Mononuclear cell (primary cell): ENCODE data around the gene ARSG. TPM values are rescaled to one million over a fixed set of nuclear protein-coding genes. Genes with fewer than 3 reads are reported as not detected.

Experiments used
- H3K27me3 ChIP-seq: 2 replicates; pipeline ENCODE4 v1.6.0; 2011; ENCODE audit warnings: low read length, control low read depth; ENCODE audit not compliant: insufficient read depth
- H3K4me1 ChIP-seq: 2 replicates; pipeline ENCODE4 v1.5.1; 2011; ENCODE audit warnings: mild to moderate bottlenecking, low read length, control low read depth; ENCODE audit not compliant: insufficient read depth
- H3K4me3 ChIP-seq: 2 replicates; pipeline ENCODE4 v1.5.1; 2011; ENCODE audit warnings: mild to moderate bottlenecking, low read length, moderate library complexity
- H3K9me3 ChIP-seq: 2 replicates; pipeline ENCODE4 v1.5.1; 2011; ENCODE audit warnings: low read depth, mild to moderate bottlenecking, control low read depth, low read length
- total RNA-seq: library from RNA; depleted of rRNA; stranded (reverse); fragments of >200 nt; gene quantifications from one replicate; pipeline ENCODE4 v1.2.3, GENCODE V29; 2012

ARSG gene
- total RNA-seq, 1 donor: 18.5 TPM

DNA sequence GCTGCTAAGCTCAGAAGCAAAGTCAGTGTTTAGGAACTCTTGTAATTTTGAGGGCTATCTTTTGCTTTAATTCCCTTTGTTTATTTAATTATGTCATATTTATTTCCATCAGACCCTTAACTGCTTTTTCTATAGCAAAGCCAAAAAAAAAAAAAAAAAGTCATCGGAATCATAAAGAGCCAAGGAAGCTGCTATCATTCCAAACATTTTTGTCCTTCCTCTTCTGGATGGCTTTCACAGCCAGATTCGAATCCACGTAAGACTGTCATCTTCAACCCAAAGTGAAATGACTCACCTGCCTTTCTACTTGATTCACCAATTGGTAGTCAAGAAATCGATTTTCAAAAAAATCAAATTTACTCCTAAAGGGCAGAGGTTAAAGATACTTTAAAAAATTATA, 127.6 kb downstream of the ARSG start:
- Histone ChIP-seq H3K9me3 (peaks cover 4% of the 10 kb centered on the region), H3K4me3 (no peak overlapping the region), H3K27me3 (no peaks in the 10 kb centered on the region), H3K4me1 (peaks cover 3% of the 10 kb centered on the region)

DNA sequence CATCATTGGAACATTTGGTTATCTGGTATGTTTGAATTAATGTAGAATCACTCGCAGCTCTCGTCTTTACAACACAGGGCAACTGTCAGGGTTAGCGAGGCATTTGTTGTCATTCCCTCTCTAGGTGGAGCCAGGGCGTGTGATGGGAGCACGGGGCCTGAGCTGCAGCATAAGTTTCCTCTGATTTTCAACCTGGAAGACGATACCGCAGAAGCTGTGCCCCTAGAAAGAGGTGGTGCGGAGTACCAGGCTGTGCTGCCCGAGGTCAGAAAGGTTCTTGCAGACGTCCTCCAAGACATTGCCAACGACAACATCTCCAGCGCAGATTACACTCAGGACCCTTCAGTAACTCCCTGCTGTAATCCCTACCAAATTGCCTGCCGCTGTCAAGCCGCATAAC, 128.8 kb downstream of the ARSG start:
- Histone ChIP-seq H3K4me3 (no peak overlapping the region), H3K27me3 (no peaks in the 10 kb centered on the region), H3K9me3 (peaks cover 4% of the 10 kb centered on the region), H3K4me1 (no peaks in the 10 kb centered on the region)

DNA sequence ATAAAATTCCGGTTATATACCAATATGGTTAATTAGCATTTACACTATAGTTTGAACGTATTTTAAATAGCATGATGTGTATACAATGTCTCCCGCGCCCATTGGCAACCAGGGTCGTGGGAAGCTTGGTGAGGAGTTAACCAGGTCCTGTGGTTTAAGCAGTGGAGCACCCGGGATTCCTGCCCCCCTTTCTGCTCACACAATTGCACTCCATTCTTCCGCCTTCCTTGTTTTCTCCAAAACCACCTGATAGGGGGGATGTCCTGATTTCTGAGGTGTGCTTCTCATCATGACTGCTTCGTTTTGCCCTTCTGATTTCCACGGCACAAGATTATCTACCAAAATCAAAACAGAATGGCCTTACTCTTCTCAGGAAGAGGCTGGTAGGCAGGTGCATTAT, 130.2 kb downstream of the ARSG start:
- Histone ChIP-seq H3K4me3 (no peak overlapping the region), H3K27me3 (no peaks in the 10 kb centered on the region), H3K4me1 (no peaks in the 10 kb centered on the region), H3K9me3 (no peaks in the 10 kb centered on the region)

DNA sequence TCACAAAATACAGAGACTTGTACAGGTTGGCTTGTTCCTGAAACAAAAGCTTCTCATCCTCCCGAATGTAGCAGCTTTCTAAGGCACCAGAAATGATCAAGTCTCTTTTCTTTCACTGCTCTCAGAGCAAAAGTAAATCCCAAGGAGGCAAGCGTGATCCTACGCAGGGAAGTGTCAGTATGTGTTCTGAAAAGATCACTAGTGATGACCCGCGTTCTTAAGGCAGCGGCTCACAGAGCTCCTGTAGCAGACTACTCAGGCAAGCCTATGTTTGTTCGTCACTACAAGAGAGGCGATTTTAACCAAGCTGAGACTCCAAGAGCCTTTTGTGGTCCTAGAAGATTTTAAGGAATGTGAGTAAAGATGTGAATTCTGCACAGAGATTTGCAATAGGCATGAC, 131.5 kb downstream of the ARSG start:
- H3K27me3 ChIP-seq: no peaks in the 10 kb centered on the region
- no peak overlapping the region for H3K4me3 ChIP-seq
- H3K4me1 ChIP-seq: no peaks in the 10 kb centered on the region
- H3K9me3 ChIP-seq: no peaks in the 10 kb centered on the region

DNA sequence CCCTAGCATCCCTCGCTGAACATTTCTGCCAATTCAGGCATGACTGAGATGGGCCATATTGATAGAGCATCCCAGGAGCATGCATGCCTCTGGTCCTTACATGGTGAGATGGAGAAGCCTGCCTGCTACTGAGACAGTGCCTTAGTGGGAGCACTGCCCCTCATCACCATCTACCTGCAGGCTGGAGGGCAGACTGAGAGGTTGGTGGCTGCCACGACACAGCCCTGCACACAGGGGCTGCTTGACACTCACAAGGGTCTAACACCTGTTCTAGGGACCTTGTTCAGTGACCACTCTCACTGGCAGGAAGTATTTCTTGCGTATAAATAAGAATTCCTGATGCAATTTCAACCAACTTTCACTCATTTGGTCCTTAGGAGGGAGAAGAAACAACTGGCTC, 132.0 kb downstream of the ARSG start:
- H3K4me3 ChIP-seq: no peak overlapping the region
- no peaks in the 10 kb centered on the region for H3K27me3 ChIP-seq
- no peaks in the 10 kb centered on the region for H3K9me3 ChIP-seq
- no peaks in the 10 kb centered on the region for H3K4me1 ChIP-seq

DNA sequence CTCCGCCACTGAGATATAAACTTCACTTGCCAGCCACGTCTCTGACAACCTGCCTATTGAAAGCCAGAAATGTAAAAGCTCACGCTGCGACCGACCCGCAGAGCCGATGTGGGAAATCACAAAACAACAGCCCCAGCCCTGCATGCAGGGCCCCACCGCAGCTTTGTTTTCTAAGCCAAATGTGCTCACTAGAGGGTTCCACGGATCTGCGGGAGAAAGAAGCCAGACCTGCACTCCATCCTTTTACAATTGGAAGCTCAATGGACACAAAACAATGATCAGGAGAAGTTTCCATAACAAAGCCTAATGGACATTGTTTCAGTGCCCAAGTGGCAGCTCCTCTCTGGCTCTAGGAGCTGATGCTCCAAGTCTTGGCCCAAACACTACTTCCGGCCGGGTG, 132.9 kb downstream of the ARSG start:
- H3K27me3 ChIP-seq: no peaks in the 10 kb centered on the region
- H3K9me3 ChIP-seq: no peaks in the 10 kb centered on the region
- H3K4me3 ChIP-seq: no peak overlapping the region
- no peaks in the 10 kb centered on the region for H3K4me1 ChIP-seq

DNA sequence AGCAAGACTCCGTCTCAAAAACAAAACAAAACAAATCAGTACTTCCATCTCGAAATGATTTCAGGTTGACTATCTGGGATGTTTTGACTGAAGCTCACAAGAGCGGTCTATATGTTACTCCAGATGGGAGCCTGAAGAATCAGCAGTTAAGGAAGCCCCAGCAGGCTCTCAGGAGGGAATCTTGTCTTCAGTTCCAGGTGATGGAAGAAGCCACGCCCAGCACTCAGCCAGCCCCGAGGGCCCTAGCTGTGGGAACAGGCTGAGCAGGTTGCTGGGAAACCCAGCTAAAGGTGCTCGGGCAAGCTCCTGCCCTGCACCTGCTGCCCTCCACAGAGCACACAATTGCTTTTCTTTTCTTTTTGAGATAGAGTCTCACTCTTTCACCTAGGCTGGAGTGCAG, 133.6 kb downstream of the ARSG start:
- Histone ChIP-seq H3K4me1 (no peaks in the 10 kb centered on the region), H3K4me3 (no peak overlapping the region), H3K27me3 (no peaks in the 10 kb centered on the region), H3K9me3 (no peaks in the 10 kb centered on the region)

DNA sequence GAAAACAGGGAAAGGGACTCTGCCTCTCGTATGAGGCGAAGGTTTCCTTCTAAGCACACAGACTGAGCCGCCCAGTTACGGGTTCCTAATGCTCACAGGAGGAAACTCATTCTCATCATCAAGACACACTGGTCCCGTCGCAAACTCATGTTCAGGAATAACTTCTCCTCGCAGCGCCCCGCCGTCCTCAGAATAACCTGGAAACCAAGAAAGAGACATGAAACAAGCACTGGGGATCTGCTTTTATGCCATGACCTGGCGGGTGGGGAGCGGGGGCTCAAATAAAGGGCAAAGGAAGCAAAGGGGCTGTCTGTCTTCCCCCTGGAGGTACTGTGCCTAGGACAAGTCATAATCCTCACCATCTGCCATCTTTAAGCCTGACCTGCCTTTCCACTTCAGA, 134.7 kb downstream of the ARSG start:
- Histone ChIP-seq H3K4me1 (no peaks in the 10 kb centered on the region), H3K9me3 (no peaks in the 10 kb centered on the region), H3K27me3 (no peaks in the 10 kb centered on the region), H3K4me3 (no peak overlapping the region)

DNA sequence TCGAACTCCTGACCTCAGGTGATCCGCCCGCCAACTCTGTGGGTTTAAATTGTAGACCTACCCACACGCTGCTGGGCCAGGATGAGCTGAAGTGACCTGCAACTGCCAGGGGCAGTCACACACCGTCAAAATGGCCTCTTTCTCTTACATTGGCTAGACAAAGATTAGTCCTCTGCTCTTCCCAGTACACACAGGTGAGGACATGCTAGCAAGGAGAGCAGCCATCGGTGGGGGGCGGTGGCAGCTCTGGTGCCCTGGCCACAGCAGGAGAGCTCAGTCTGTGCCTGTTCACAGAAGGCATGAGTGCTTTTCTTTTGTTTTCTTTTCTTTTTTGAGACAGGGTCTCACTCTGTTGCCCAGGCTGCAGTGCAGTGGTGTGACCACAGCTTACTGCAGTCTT, 136.3 kb downstream of the ARSG start:
- Histone ChIP-seq H3K9me3 (no peaks in the 10 kb centered on the region), H3K4me3 (no peak overlapping the region), H3K4me1 (no peaks in the 10 kb centered on the region), H3K27me3 (no peaks in the 10 kb centered on the region)

DNA sequence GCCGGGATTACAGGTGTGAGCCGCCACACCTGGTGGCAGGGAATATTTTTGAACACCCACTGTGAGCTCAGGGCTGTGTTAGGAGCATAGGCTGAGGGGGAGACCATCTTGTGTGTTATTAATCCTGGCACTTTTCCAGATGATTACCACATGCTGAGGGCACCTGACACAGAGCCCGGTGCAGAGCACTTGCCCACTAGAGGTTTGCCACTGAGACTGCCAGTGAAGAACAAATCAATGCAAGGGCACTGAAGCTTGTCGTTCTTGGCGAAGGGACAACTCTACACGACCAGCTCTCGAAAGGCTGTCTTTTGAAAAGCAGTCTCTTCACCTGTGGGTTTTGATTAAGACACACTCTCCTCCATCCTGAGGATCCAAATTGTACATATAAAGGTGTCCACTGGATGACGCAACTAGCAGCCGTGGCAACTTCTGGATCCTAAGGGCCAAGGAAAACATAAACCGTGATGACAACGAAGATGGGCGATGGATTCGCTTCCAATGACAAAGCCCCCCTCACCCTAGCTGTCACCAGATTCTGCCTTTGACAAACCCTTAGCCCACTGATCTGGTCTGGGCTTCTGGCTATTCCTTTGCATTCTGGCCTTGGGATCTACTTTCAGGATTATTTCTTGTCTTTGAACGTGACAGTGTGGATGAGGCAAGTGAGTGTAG, 137.3 kb downstream of the ARSG start:
- Histone ChIP-seq H3K9me3 (no peaks in the 10 kb centered on the region), H3K4me3 (no peak overlapping the region), H3K27me3 (no peaks in the 10 kb centered on the region), H3K4me1 (no peaks in the 10 kb centered on the region)

DNA sequence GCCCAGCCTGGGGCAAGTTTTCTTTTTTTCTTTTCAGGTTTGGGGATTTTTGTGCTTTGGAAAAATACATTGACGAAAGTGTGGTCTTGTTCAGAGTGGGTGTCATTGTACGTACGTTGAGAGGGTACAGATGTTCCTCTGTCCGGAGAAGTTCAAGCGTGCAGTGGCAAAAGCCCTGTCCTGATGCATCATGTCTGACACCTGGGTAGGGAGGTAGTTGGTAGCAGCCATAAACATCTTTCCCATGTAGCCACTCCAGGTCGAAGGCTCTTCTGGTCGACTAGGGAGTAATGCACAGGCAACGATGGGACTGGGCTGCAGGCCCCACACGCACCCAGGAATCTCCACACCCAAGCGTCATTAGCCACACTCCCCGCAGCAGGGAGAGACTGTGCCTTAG, 138.6 kb downstream of the ARSG start:
- H3K27me3 ChIP-seq: no peaks in the 10 kb centered on the region
- H3K4me1 ChIP-seq: no peaks in the 10 kb centered on the region
- H3K9me3 ChIP-seq: no peaks in the 10 kb centered on the region
- H3K4me3 ChIP-seq: no peak overlapping the region

DNA sequence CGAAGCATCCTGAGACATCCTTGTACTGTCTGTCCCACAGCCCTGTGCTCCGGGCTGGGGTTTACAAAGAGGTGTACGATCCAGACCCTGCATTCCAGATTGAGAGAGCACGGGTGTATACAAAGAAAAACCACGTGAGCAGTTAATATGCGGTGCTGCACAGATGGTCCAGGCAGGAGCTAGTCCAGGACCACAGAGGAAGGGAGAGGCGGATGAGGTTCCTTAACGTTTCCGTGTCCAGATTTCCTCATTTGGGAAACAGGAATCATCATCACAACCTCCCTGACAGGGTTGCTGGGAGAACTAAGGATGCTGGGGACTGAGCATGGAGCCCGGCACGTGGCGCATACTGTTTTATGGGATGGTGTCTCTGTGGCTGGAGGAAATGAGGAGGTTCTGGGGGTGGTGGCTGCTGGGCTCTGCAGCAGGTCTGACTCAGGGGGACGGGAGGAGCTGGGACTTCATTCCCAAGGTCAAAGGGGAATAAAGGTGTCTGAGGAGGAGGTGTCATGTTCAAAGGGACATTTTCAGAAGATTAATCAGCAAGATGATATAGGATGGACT, 139.8 kb downstream of the ARSG start:
- no peaks in the 10 kb centered on the region for H3K9me3 ChIP-seq
- H3K27me3 ChIP-seq: no peaks in the 10 kb centered on the region
- H3K4me1 ChIP-seq: peaks cover 5% of the 10 kb centered on the region
- H3K4me3 ChIP-seq: no peak overlapping the region

DNA sequence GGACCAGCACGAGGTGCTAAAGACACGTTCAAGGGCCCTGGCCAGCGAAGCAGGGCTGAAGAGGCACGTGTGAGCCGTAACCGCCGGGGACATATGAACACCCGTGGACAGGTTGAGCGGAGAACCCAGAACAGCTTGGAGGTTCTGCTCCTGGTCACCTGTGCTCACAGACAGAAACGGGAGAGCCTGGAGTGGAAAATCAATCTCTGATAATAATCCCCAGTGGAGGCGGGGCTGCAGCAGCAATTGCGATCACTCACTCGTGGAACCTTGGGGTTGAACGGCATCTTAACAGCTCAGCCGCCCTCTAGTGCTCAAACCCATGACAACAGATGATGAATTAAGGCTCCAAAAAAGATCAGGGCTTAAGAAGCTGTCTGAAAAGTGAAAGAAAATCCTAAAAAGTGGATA, 140.4 kb downstream of the ARSG start:
- no peaks in the 10 kb centered on the region for H3K27me3 ChIP-seq
- peaks cover 10% of the 10 kb centered on the region for H3K4me1 ChIP-seq
- no peaks in the 10 kb centered on the region for H3K9me3 ChIP-seq
- no peak overlapping the region for H3K4me3 ChIP-seq

DNA sequence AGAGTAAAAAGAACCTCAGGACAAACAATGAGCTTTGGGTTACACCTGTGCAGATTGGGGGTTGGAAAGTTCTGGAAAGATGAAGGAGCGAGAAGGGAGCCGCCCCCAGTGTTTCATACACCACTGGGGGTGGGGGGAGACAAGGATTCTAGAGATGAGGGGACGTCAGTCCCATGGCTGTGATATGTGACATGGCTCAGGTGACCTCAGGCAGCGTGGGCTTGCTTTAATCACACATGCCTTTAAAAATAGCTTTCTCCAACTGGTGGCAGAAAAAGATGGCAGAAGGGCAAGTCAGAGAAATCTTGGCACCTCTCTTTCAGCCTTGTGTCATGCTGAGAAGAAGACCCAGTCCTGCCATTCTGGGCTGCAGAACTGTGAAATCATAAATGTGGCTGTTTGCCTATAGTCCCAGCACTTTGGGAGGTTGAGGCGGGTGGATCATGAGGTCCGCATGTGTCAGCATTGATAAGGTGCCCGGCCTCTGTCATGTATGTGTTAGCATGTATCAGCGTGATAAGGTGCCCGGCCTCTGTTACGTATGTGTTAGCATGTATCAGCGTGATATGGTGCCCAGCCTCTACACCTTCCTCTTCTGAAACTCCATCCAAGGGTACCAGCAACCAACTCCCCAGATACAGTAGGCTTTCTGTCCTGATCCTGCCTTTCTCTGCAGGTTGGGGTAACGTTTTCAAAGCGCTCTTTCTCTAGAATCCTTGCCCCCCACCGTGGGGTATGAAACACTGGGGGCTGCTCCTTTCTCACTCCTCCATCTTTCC, 141.0 kb downstream of the ARSG start:
- H3K4me3 ChIP-seq: no peak overlapping the region

DNA sequence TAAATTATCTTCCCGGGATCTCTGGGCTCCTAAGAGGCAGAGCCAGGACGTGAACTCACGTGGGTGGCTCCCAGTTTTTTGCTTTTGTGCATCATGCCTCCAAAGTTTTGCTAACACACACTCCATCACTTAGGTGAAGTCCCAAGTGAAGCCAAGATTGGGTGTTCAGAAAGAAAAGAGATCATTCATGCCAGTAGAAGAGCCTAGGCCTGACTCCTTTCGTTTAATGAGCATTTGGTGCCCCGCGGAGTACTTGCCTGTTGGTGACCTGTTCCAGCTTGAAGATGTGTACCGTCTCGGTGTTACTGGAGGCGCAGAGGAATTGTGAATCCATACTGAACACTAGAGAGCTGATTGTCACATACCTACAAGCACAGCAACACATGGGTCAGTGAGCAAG, 141.9 kb downstream of the ARSG start:
- H3K4me3 ChIP-seq: no peak overlapping the region
- H3K9me3 ChIP-seq: no peaks in the 10 kb centered on the region
- no peaks in the 10 kb centered on the region for H3K27me3 ChIP-seq
- peaks cover 26% of the 10 kb centered on the region for H3K4me1 ChIP-seq

More for the DNA sequence above, 141.0 kb downstream of the ARSG start:
- peaks cover 16% of the 10 kb centered on the region for H3K4me1 ChIP-seq
- no peaks in the 10 kb centered on the region for H3K27me3 ChIP-seq
- H3K9me3 ChIP-seq: no peaks in the 10 kb centered on the region
